ENCODE results near the gene CPSF4.
"Not testable (repeated sequence)": the region's sequence is repeated elsewhere in the genome, so short reads cannot be mapped to it uniquely, and the experiment has no call there.

The CPSF4 gene

GRCh38 chr7:99478464-99479440 is 40.0 kb downstream of the CPSF4 start:
- in situ Hi-C loops (cut with MboI; ENCODE audit: low sequenced_read_pairs) = no loop called here

DNA sequence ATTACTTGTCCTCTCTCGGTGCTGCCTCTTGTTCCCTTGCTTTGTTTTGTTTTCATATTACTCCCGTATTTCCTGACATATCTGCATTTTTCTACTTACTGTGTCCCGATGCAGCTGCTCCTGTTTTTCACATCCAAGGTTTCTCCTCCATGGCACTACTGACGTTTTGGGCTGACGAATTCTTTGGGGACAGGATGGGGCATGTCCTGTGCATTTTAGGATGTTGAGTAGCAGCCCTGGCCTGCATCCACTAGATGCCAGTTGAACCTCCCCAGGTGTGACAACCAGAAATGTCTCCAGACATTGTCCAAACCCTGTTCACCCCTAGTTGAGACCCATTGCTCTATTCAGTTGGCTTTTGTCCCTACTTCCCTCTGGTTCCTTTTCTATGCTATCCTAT is 46.4 kb downstream of the CPSF4 start:
- in situ Hi-C loops (cut with MboI; ENCODE audit: low sequenced_read_pairs) = no loop called here

- in situ Hi-C loops (cut with MboI; ENCODE audit: low sequenced_read_pairs) = no loop called here
These were observed 50.5 kb downstream of the CPSF4 start for GRCh38 chr7:99489235-99489634.

DNA sequence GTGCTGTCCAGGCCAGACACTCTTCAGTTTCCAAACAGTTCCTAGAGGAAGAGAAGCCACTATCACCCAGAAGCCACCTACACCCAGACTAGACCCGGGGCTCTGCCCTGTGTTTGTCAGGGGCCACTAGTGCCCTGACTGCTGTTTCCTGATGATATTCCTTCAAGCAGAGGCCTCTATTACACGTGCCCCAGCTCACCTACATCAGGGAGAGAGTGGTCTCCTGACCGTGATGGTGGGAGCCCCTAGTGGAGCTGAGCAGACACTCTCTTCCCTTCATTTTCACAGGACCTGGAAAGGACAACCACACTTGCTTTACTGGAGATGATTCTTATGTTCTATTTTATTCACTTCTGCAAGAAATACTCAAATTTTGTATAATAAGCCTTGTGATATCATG is 52.1 kb downstream of the CPSF4 start:
- in situ Hi-C loops (cut with MboI; ENCODE audit: low sequenced_read_pairs) = no loop called here

DNA sequence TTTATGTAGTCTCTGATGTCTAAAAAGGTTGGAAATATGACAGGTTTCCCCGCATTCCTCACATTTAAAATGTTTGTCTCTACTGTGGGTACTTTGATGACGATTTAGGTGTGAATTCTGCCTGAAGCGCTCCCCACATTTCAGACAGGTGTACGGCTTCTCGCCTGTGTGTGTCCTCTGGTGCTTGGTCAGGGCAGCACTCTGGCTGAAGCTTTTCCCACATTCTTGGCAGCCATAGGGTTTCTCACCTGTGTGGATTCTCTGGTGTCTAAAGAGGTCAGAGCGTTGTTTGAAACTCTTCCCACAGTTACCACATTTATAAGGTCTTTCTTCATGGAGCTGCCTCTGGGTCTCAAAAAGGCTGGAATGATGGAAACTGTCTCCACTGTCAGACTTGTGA is 55.1 kb downstream of the CPSF4 start:
- in situ Hi-C loops (cut with MboI; ENCODE audit: low sequenced_read_pairs) = no loop called here

DNA sequence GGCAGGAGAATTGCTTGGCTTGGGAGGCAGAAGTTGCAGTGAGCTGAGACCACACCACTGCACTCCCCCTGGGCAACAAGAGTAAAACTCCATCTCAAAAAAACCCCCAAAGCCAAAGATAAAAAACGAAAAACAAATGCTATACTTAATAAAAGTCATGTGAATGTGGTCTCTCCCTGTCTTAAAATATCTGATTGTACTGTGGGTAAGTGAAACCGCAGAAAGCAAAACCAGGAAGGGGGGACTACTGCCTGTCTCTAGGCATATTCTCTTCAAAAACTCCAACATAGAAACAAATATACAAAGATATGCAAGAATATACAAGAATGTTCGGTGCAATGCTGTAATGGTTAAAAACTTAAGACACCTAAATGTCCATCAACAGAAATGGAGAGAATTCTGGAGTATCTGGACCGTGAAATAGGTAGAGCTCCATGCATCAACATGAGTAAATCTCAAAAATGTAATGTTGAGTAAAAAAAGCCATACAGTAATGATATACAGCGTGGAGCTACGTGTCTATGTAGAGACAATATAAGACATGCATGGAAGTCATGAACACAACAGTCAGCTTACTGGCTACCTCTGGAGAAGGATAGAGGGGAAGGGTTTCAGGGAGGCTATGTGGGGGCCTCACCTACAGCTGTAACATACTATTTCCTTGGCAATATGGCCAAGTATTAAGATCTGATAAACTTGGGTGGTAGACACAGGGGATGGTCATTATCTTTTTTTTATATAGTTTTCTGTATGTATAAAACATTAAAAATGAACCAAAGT is 59.2 kb downstream of the CPSF4 start:
- in situ Hi-C loops (cut with MboI; ENCODE audit: low sequenced_read_pairs) = no loop called here

- in situ Hi-C loops (cut with MboI; ENCODE audit: low sequenced_read_pairs) = no loop called here
These were observed 59.8 kb downstream of the CPSF4 start for GRCh38 chr7:99498546-99498944.

DNA sequence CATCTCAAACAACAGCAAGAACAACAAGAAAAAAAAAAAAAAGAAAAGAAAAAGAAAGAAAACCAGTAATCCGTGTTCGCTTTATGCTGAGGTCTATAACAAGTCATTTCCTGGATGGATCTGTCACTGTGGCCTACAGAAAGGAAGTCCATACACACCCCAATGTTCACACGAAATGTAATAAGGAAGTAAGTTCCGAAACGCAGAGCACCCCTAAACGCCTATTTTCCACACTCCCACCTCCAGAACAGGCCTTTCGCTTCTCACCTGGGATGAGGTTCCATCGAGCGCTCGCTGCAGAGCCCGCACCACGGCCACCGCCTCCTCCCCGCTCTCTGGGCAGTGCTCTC is 60.6 kb downstream of the CPSF4 start:
- in situ Hi-C loops (cut with MboI; ENCODE audit: low sequenced_read_pairs) = no loop called here

DNA sequence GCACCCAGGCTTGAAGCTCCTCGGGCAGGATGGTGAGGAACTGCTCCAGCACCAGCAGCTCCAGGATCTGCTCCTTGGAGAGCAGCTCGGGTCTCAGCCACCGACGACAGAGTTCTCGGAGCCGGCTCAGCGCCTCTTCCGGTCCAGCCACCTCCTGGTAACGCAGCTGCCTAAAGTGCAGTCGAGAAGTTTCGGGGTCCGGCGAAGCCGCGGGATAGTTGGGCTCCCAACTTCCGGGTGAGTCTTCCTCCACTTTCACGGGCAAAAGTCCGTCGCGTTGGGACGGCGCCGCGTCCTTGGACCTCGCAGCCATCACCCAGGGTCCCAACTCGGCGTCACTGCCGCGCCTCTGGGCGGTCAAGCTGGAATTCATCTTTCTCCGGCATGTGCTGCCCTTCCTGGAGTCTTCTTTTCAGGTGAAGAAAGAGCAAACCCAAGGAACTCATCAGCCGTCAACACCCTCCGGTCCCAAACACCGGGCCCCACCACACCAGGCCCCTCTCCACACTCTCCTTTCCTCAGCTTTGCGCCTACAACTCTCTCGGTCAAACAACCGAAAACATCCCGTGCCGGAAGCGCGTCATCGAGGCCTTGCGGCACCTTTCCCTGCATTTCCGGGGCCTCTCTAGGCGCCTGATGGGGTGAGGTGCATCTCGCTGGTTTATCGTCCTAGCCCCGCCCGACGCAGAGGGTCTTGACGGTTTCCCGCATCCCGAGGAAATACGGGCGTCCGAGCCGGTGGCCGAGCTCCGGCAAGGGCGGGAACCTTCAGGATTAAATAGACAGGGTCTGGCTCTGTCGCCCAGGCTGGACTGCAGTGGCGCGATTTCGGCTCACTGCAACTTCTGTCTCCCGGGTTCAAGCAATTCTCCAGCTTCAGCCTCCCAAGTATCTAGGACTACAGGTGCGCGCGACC is 61.2 kb downstream of the CPSF4 start, which contains the start of gene ZNF394:
ZNF394 (minus strand) TSS at position 561 of the 916 bp plus-strand sequence; CDS start at position 373, 188 bp downstream.
- in situ Hi-C loops (cut with MboI; ENCODE audit: low sequenced_read_pairs) = no loop called here

DNA sequence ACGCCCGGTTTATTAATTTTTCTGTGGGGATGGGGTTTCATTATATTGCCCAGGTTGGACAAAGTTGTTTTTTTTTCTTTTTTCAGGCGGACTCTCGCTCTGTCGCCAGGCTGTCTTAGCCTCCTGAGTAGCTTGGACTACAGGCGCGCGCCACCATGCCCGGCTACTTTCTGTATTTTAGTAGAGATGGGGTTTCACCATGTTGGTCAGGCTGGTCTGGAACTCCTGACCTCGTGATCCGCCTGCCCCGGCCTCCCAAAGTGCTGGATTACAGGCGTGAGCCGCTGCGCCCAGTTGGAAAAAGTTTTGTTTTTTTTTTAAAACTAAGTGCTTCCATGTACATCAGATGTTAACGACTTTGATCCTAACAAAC is 61.9 kb downstream of the CPSF4 start:
- in situ Hi-C loops (cut with MboI; ENCODE audit: low sequenced_read_pairs) = no loop called here

DNA sequence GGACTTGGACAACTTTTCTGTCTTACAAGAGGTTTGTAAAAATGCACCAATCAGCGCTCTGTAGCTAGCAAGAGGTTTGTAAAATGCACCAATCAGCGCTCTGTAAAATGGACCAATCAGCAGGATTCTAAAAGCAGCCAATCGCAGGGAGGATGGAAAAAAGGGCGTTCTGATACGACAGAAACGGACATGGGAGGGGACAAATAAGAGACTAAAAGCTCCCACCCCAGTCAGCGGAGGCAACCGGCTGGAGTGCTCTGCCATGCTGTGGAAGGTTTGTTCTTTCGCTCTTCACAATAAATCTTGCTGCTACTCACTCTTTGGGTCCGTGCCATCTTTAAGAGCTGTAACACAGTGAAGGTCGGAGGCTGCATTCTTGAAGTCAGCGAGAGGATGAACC is 62.5 kb downstream of the CPSF4 start:
- in situ Hi-C loops (cut with MboI; ENCODE audit: low sequenced_read_pairs) = not testable (repeated sequence)

- in situ Hi-C loops (cut with MboI; ENCODE audit: low sequenced_read_pairs) = no loop called here
These were observed 65.5 kb downstream of the CPSF4 start for GRCh38 chr7:99504281-99504602.

DNA sequence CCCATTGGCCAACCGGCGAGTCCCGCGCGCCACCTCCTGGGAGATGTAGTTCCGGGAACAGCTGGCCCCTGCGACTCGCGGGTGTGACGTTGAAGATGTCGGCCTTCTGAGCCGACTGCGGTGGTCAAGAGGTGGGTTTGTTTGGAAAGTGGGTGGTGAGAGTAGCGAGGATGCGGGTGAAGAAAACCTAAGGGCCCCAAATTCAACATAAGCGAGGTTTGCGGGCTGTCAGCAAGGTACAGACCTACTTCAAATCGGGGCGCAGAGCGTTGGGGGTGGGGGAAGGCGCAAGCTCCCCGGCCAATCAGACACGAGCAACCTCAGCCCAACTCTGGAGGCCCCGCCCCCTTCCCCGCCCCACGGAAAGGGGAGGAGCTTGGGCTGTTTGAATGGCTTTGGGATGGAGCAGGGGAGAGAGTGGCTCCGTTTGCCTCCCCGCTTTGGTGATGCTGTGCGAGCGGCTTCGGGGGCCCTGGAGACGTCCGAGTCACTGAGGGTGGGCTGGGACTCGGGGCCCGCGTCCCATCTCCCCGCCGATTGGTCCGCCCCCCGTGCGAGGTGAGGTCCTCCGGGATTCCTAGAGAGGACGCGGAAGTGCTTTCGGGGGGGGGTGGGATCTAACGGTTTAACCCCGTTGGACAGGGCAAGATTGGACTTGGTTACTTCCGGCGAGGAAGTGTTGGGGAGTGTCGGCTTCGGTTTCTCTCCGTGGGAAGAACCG is 66.0 kb downstream of the CPSF4 start, which contains the start of gene ZKSCAN5:
ZKSCAN5 (plus strand) TSS at position 60 of the 721 bp plus-strand sequence. CDS start 1,383 bp downstream, outside the sequence.
- in situ Hi-C loops (cut with MboI; ENCODE audit: low sequenced_read_pairs) = no loop called here

DNA sequence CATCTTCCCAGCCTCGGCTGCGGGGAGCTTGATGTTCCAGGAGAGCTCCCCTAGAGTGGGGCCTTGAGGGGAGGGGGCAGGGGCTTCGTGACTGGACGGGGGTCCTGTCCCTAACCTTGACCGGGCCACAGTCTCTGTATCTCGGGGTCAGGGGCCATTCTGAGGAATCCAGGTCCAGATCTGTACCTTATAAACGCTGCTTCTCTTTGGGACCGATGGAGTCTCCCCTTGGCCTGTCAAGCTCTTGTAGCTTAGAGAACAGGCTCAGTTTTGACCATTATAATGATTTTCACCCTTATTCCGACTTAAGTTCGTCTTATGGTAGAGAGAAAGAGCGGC is 66.5 kb downstream of the CPSF4 start:
- in situ Hi-C loops (cut with MboI; ENCODE audit: low sequenced_read_pairs) = no loop called here
